SK-MEL-5 (cell line): ENCODE data around the gene MAMLD1. TPM values are rescaled to one million over a fixed set of nuclear protein-coding genes. Genes with fewer than 3 reads are reported as not detected.

Experiments used
- DNase-seq: peaks from one replicate; pipeline ENCODE4 v3.0.0-alpha.2; 2016; ENCODE audit warnings: low read depth, low spot score
- in situ Hi-C: cut with HindIII; loops from 2 replicates; pipeline ENCODE4 v1.10.0; 2016; ENCODE audit warnings: low sequenced_read_pairs, high pct_unique_total_duplicates, low pct_unique_long_range_greater_than_20kb
- total RNA-seq: library from RNA; depleted of rRNA; stranded (reverse); fragments of >200 nt; shearing (Covaris generic); gene quantifications from 2 replicates; pipeline ENCODE4 v1.2.3, GENCODE V29; 2014

The MAMLD1 gene
- total RNA-seq, 1 experiment from 2014 or later: 0.08 TPM

DNA sequence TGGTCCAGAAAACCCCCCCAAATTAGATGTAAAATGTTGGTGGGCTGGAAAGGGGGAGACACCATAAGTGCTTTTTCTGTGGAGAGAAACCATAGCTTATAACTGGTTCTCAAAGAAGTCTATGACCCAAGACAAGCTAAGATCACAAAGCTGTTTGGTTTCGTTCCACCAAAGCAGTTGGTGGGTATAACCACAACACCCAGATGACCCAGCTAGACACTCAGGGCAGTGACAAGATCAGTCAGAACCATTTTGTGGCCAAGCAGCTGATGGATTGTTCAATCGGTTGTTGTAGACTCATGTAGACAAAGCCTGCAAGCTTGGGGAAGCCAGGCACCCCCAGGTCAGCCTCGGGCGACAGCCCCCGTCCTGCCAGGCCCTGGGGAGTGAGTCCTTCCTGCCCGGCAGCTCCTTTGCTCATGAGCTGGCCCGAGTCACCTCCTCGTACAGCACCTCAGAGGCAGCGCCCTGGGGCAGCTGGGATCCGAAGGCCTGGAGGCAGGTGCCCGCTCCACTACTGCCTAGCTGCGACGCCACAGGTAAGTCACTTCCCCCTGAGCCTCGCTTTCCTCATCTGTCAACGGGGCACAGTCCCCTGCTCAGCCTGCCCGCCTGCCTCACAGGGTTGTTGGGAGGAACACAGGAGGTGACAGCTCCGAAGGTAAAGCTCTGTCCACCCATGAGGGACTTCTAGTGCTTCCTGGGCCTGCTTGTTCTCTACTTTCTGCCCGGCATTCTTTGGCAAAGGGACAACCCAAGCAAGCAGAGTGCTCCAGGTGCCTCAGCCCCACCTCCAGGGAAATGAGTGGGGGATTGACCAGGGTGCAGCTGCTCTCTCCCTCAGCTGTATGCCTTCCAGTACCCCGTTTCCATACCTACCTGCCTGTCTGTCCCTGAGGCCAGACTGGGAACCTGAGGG, 140.1 kb downstream of the MAMLD1 start:
- in situ Hi-C loops: no loop called here

DNA sequence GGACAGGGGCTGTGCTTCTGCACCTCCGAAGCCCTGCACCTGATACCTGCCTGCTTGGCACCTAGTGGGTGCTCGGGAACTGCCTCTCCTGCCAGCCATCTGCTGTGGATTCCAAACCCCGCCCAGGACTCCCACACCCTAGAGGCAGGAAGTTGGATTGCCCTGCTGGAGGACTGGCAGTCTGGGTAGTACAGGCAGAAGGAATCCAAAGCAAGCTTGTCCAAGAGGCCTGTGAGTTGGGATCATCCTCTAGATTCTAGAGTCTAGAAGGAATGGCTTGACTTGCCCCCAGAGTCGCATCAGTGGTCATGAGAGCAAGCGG, 140.7 kb downstream of the MAMLD1 start:
- in situ Hi-C loops: no loop called here
- no peak for DNase-seq

More for the DNA sequence above, 140.1 kb downstream of the MAMLD1 start:
- DNase-seq: no peak

DNA sequence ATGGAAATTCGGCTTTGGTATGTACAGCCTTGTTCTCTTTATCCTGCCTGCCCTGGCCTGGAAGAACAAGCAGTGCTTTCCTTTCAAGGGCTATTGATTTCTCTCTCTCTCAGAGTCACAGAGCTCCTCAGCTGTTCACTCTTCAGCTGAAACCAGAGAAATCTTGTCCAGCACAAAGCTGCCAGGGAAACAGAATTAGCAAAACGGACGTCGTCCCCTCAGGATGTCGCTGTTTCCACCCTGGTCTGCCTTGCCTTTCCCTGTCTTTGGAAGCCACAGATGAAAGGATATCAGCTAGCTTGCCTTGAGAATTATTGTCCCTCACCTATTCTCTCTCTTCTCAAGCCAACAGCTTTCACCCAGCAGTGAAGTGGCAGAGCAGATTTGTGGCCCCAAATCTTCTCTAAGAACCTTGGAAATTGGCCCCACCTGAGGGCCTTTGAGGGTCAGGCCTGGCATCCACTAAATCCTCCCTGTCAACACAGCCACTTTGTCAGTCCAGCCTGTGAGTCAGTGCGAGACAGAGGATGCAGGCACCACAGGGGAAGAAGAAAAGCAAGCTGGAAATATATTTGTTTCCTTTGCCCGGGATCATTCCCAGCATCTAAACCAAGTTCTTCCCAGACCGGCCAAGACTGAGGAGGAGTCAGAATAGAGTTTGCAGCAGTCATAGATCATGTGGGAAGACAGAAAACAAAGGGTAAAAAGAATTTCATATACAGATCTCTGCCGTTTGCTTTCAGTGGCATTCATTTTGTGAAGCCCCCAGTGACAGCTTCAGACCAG, 141.5 kb downstream of the MAMLD1 start:
- DNase-seq: no peak
- in situ Hi-C loops: no loop called here

DNA sequence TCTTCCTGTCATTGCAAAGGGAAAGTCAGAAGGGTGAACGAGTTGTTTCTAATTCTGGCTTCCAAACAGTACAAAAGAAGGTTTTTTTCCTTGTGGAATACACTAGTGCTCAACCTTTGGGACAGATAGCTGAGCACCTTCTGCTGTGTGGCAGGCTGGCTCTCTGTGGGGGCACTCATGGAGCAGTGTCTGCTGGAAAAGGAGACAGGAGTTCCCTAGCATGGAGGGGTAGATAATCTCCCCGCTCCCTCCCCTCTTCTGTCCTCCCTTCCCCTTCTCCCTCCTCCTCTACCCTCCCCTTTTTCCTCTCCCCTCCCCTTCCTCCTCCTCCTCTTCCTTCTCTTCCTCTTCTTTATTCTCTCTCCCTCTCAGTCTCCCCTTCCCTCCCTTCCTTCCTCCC, 142.9 kb downstream of the MAMLD1 start:
- in situ Hi-C loops: no loop called here
- no peak for DNase-seq

DNA sequence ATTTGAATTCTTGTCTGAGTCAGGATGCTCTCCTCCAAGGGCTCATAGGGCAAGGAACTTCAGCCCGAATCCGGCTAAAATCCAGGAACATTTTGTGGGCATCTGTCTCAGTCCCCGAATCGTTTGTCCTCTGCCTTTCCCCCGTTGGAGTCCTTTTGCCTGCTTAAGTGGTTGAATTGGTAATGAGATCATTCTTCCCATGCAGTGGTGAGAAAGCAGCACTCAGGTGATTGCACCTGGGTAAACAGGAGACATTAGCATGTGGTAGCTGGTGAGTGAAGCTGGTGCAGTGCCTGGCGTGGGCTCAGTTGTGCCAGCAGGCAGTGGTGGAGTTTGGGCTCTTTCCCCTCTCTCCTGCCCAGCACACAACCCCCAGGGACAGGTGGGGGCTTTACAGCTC, 143.4 kb downstream of the MAMLD1 start:
- in situ Hi-C loops: no loop called here
- DNase-seq: no peak

DNA sequence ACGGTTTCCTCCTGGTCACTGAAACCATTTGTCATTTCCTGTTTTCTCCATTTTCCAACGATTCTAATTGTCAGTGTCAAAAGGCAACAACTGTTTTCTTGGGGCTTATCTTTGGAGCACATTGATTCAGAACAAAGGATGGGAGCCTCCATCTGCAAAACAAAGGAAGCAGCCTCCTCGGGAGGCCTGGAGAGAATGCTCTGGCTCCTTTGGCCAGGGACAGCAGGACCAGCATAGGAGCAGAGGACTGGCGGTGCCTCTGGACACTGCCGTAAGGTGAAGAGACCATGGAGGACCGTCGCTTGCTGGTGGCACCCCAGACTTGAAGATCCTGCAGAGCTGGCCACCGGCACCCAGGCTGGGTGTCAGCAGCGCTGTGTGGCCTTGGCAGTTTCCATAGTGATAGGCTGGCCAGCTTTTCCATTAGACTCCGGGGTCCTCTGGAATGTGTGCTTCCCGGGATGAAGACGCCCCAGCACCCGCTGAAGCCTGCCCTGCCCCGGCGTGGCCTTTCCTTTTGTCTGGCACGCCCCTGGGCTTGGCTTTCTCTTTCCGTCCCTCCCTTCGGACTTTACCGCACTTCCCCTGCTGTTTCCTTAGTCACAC, 144.2 kb downstream of the MAMLD1 start:
- no peak for DNase-seq
- in situ Hi-C loops: no loop called here

DNA sequence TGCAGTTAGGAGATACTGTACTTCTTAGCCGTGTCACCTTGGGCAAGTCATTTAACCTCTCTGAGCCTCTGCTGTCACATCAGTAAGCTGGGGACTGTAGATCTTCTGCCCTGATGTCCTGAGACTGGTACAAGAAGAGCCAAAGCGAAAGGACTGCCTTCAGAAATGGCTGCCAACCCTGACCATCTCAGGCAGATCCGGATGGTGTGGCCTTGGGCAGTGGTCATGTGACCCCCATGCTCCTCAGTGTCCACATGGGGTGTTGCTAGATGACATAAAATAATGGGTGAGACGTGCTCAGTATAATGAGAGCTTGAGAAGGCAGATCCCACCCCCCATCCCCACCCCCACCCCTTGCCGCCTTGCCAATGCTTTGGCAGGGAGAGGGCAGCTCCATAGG, 144.9 kb downstream of the MAMLD1 start:
- DNase-seq: no peak
- in situ Hi-C loops: no loop called here

DNA sequence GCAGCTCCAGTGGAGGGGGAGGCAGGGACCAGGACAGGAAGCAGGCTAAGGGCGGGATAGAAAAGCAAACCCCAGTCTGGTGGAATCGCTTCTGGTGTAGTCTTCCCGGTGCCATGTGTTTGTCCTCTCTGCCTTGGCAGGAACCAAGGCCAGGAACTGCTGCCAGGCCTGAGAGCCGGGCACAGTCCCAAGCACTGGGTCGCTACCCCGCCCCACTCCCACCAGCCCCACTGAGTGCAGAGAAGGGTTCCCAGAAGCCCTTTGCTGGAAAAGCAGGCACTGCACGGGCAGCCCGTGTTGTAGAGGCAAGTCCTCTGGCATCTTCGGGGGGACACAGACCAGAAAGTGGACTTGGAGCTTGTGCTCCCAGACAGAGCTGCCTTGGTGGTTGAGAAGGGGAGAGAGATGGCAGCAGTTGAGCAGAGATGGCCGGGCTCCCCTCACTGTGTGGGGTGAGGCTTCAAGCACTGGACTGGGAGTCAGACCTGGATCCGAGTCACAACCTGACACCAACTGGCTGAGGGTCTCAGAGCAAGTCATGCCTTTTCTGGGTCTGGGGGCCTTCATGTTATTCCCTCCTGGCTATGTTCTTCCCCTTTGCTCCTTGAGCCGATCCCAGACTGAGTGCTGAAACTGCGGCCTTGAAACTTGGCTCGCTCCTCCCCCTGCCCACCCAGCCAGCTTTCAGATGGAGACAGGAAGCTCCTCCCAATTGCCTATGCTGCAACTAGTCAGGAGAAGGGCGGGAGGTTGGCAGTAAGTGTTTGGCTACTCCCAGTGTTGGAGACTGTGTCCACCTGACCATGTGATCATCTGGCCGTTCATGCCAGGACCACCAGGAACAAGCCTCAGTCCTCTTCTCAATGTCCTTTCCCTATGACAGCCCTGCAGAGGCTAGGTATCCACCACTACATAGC, 145.6 kb downstream of the MAMLD1 start:
- in situ Hi-C loops: no loop called here
- no peak for DNase-seq

DNA sequence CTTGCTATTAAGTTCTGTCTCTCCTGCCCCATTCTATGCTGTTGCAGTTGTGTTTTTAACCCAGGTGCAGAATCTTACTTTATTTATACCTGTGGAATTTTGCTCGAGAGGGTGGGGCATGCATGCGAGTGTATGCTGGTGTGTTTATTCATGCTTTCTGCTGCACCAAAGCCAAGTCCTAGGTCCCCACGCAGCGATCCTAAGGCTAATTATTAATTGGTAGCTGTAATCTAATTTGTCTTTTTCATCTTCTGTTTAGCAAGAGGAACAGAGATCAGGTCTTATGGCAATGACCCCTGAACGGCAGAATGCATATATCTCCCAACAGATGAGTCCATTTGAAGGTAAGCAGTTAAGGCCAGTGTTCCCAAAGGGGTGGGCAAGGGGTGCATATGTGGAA, 146.6 kb downstream of the MAMLD1 start:
- in situ Hi-C loops: no loop called here
- no peak for DNase-seq

DNA sequence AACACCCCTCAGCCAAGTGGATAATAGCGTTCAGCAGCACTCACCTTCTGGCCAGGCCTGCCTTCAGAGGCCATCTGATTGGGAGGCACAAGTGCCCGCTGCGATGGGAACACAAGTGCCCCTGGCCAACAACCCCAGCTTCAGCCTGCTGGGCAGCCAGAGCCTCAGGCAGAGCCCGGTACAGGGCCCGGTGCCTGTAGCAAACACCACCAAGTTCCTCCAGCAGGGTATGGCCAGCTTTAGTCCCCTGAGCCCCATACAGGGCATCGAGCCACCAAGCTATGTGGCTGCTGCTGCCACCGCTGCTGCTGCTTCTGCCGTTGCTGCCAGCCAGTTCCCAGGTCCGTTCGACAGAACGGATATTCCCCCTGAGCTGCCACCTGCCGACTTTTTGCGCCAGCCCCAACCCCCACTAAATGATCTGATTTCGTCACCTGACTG, 149.4 kb downstream of the MAMLD1 start:
- in situ Hi-C loops: no loop called here
- DNase-seq: no peak

DNA sequence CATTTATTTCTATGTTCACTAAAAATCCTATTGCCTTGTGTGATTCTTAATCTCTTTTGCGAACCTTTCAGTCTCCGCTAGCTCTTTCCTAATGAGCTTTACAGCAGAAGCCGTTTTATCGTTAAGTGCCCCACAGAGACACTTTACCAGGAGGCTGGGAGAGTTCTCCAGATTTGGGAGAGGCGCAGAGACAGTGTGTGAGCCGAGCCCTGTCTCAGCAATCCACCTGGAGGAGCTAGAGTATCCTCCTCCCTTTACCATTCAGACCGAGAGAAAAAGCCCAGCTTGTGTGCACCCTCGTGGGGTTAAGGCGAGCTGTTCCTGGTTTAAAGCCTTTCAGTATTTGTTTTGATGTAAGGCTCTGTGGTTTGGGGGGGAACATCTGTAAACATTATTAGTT, 150.4 kb downstream of the MAMLD1 start:
- in situ Hi-C loops: no loop called here
- no peak for DNase-seq

DNA sequence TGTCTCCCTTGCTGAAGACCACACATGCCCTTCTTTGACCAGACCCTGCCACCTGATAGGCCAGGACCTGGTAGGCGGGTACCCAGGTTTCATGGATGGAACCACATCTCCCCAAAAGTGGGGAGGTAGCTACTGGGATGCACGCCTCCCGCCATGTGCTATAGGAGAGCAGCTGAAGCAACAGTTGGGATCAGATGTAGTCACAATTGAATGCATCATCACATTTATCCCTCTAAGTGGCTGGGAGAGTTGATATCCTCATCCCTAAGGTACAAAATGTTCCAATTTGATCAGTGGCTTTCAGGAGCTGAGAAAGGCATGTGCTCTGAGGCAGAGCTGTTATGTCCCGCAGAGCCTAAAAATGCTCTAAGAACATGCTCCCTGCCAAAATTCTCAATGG, 151.3 kb downstream of the MAMLD1 start:
- no peak for DNase-seq
- in situ Hi-C loops: no loop called here

DNA sequence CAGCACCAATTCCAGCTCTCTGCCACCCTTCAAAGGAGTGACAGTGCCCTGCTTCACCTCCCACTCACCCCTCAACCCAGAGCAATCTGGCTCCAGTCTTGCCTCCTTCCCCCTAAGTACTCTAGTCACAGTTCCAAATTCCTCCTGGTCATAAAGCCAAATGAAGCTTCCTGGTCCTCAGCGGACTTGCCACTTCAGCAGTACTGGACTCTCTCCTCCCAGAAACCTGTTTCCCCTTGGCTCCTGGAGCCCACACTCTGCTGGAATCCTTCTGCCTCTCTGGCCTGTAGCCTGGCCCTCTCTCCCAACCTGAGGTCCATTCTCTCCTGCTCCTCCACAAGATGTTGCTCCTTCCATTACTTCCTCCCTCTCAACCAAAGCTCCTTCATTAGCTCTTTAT, 152.7 kb downstream of the MAMLD1 start:
- no peak for DNase-seq
- in situ Hi-C loops: no loop called here

DNA sequence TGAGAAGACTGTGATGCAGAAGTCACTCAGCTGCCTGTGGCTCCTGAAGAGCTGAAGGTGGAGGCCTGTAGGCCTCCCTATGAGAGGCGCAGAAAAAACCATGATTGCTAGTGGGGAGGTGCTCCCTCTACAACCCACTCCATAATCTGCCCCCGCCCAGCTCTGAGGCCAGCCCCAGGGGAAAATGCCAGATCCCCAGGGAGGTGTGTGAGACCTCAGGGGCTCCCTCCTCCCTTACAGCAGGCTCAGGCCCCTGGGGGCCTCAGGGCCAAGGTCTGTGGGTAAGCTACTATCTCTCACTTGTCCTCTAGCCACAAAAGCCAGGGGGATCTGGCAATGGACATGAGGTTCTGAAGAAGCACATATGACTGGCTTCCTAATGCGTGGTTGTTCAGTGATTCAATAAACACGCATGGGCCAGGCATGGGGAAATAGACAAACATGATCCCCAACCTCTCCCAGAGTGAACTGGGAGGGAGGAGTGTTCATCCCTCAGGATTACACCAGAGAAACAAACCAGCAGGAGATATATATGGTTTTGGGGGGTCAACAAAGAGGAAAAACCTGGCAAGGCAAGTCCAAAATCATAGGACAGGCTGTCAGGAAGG, 154.3 kb downstream of the MAMLD1 start:
- in situ Hi-C loops: no loop called here
- no peak for DNase-seq

DNA sequence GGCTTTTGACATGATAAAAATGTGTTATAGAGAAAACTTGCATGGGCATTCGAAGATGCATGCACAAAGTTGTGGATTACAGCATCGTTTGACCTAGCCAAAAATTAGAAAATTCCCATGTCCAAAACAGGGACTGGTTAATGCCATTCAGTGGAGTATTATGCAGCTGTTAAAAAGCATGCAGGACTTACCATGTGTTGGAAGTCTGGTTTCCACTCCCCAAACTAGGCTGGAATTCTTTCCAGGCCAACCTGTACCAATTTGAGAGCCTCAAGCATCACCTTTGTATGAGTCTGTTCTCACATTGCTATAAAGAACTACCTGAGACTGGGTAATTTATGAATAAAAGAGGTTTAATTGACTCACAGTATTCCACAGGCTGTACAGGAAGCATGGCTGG, 159.4 kb downstream of the MAMLD1 start:
- in situ Hi-C loops: no loop called here
- DNase-seq: no peak

DNA sequence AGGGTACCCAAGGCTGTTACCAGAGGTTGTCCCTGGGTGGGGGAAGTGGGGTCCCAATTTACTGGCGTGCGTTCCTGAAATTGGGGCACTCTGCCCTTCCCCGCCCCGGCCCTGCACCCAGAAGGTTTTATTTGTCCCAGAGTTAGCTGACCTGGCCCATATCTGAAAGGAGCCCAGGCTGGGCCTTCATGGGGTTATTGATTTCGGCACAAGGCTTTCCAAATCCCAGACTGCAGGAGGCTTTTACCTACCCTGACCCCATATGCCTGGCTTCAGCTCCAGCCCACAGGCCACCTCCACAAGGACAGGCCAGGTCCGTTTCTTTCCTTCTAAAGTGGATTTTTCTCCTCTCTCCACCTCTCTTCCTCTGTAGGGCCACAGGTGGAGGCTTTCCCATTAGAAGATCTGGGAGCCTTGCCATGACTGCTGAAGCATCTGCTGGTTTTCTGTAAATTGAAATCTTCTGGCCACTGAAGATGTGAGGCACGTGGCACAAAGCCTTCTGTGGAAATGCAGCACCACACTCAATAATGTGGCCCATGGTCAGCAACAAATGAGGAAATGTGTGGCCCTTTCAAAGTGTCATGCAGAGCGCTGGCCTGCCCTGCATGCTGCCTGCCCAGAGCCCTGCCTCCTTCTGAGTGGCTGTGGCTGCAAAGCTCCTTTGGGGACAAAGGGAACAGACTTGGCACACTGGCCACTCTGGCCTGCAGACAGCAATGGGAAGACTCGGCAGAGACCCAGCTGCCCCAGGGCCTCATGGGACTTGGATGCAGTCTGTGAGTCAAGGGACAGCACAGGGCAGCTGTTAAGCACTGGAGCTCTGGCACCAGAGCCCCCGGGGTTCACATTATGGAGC, 162.2 kb downstream of the MAMLD1 start:
- DNase-seq: no peak
- in situ Hi-C loops: no loop called here
